Measurements from ENCODE around the gene SF3B6. TPM values are rescaled to one million over a fixed set of nuclear protein-coding genes. Genes with fewer than 3 reads are reported as not detected.

The SF3B6 gene, protein sequence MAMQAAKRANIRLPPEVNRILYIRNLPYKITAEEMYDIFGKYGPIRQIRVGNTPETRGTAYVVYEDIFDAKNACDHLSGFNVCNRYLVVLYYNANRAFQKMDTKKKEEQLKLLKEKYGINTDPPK
- 89.5 and 94.3 TPM in 2 replicates for total RNA-seq
- long read RNA-seq, transcript SF3B6-201 (4 exons, 770 nt): major isoform, 38 of 40 reads
- long read RNA-seq, partial matches to known transcripts: 1 of 40 reads
- long read RNA-seq, other reads (novel, unspliced or antisense): 1 of 40 reads

DNA sequence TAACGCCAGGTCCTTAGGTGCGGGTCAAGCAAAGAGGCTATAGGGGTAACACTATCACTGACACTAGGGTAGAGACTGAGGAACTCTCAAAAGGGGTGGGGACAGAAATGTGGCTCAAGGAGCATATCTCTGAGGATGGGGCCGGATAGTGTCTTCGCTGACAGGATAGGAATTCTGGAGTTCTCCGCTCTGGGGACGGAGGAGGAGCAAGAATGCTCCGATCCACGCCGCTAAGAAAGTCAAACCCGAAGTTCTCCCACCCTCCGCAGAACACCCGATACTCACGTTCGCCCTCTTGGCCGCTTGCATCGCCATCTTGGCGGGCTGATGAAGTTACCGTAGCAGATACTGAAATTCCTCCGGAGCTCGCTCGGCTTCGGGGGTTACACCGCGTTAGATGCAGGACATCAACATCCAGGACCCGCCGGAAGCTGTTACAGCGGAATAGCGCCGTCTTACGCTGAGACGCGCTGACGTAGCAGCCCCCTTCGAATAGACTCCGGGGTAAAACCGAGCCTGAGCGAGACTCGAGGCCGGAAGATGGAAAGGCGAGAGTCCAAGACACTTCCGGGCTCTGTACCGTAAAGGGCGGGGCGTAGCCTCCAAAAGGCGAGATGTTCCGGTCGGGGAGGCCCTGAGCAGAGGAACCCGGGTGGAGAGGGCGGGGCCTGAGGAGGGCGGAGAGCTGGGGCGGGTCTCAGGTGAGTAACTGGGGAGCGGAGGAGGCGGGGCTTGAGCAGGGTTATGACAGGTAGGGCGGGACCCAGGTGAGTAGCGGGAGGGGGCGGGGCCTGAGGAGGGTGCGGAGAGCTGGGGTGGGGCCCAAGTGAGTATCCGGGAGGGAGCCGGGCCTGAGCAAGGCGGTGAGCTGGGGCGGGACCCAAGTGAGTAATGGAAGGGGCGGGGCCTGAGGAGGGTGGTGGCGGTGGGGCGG, at the start of gene SF3B6:
TSS of gene SF3B6 (minus strand) at position 412 of the 934 bp plus-strand sequence. CDS start at position 315, 97 bp downstream.
- peak; percentile 90 for DNase-seq (ENCODE audit: low read depth, low spot score)
- H3K4me3 Mint-ChIP-seq: peak within 1 kb of the TSS; percentile 97
- no peak for TF ChIP-seq CTCF (conservative IDR thresholded peaks at IDR 0.05)
- H3K27ac Mint-ChIP-seq (ENCODE audit: unreplicated experiment): peak within 1 kb of the TSS; percentile 97
- peaks cover 6% of the 10 kb centered on the region for H3K36me3 Mint-ChIP-seq (ENCODE audit: low read depth)
- peaks cover 31% of the 10 kb centered on the region for H3K4me1 Mint-ChIP-seq
- H3K9me3 Mint-ChIP-seq: no peaks in the 10 kb centered on the region
- no peaks in the 10 kb centered on the region for H3K27me3 Mint-ChIP-seq (ENCODE audit: low read depth)

DNA sequence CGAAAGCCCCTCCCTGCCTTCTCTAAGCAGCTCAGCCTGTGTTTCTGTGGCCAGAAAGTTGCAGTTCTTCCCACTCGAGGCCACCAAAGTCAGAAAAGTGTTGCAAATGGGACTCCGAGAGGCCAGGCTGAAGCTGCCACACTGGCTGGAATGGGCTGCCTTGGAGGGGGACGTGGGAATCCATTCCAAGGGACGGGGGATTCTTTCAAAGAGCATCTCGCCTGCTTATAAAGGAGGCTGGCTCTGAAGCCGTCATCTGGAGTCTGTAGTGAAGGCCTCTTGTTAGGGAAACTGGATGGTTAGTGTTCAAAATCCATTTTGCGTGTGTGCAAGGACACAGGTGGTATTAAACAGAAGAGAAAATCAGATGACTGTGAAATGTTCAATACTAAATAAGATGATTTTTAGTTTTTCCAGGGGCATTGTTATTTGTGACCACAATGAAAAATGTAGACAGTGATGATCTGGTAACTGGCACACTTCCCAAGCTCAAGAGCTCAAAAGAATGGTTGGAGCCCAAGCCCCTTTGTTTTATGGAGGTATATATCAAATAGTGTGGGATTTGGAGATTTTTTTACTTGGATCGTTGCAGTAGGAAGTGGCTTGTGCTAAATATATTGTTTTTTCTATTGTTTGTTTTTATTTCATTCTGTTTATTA, 47.9 kb upstream of the SF3B6 start:
- no peak for TF ChIP-seq CTCF (conservative IDR thresholded peaks at IDR 0.05)
- no peaks in the 10 kb centered on the region for H3K9me3 Mint-ChIP-seq
- peaks cover 3% of the 10 kb centered on the region for H3K36me3 Mint-ChIP-seq (ENCODE audit: low read depth)
- H3K27me3 Mint-ChIP-seq (ENCODE audit: low read depth): no peaks in the 10 kb centered on the region
- peak overlapping the region; percentile 90 for H3K4me3 Mint-ChIP-seq
- H3K27ac Mint-ChIP-seq (ENCODE audit: unreplicated experiment): peak overlapping the region; percentile 82
- DNase-seq (ENCODE audit: low read depth, low spot score): no peak
- peaks cover 35% of the 10 kb centered on the region for H3K4me1 Mint-ChIP-seq

- DNase-seq (ENCODE audit: low read depth, low spot score): peak; percentile 71
- H3K27ac Mint-ChIP-seq (ENCODE audit: unreplicated experiment): peak within 1 kb of the TSS; percentile 93
Observed at GRCh38 chr2:24123195-24123921, 47.2 kb upstream of the SF3B6 start, which contains the start of the genes FAM228B and PFN4. TSS of gene FAM228B (plus strand) at chr2:24123469. CDS start at chr2:24124362, 893 bp downstream. TSS of gene PFN4 (minus strand) at chr2:24123334. CDS start at chr2:24122535, 799 bp downstream.

GRCh38 chr2:24122366-24123194, 46.5 kb upstream of the SF3B6 start:
- peak overlapping the region; percentile 91 for H3K4me3 Mint-ChIP-seq
- DNase-seq (ENCODE audit: low read depth, low spot score): no peak
- no peaks in the 10 kb centered on the region for H3K36me3 Mint-ChIP-seq (ENCODE audit: low read depth)
- peaks cover 30% of the 10 kb centered on the region for H3K4me1 Mint-ChIP-seq
- H3K27me3 Mint-ChIP-seq (ENCODE audit: low read depth): no peaks in the 10 kb centered on the region
- H3K9me3 Mint-ChIP-seq: no peaks in the 10 kb centered on the region
- peak overlapping the region; percentile 93 for H3K27ac Mint-ChIP-seq (ENCODE audit: unreplicated experiment)
- TF ChIP-seq CTCF (conservative IDR thresholded peaks at IDR 0.05): no peak

More at GRCh38 chr2:24123195-24123921, 47.2 kb upstream of the SF3B6 start, which contains the start of the genes FAM228B and PFN4:
- no peaks in the 10 kb centered on the region for H3K9me3 Mint-ChIP-seq
- peaks cover 3% of the 10 kb centered on the region for H3K36me3 Mint-ChIP-seq (ENCODE audit: low read depth)
- no peak for TF ChIP-seq CTCF (conservative IDR thresholded peaks at IDR 0.05)
- peaks cover 30% of the 10 kb centered on the region for H3K4me1 Mint-ChIP-seq
- H3K4me3 Mint-ChIP-seq: peak within 1 kb of the TSS; percentile 91
- H3K27me3 Mint-ChIP-seq (ENCODE audit: low read depth): no peaks in the 10 kb centered on the region

Data from neural crest cell (in vitro differentiated cells).